CD4-positive, alpha-beta memory T cell (primary cell): ENCODE data around the gene KRT85. TPM values are rescaled to one million over a fixed set of nuclear protein-coding genes. Genes with fewer than 3 reads are reported as not detected.

ENCODE experiments used
- CTCF ChIA-PET: fragments of 350-600 bp; sonication (Branson Sonifier 250); formaldehyde crosslinking; loops from one replicate; lab custom pipeline; 2021; ENCODE audit warnings: inconsistent platforms; ENCODE audit not compliant: partially characterized antibody; lab: Charles Lee
- POLR2A ChIA-PET: fragments of 350-600 bp; sonication (Branson Sonifier 250); formaldehyde crosslinking; loops from one replicate; lab custom pipeline; 2021; ENCODE audit not compliant: partially characterized antibody; lab: Charles Lee
- DNase-seq, 5 donors: peaks; one replicate each; pipeline versions ENCODE4 v3.0.0 to v3.0.0-alpha.2; 2020 to 2022; ENCODE audit warnings: mixed read lengths in 1 of 5
- H3K27ac ChIP-seq: one replicate; pipeline ENCODE4 v1.7.0; 2013; ENCODE audit warnings: low read depth, low read length
- H3K27me3 ChIP-seq: 2 replicates; pipeline ENCODE4 v1.7.0; 2013; ENCODE audit warnings: mild to moderate bottlenecking, low read length, moderate library complexity; ENCODE audit not compliant: insufficient read depth
- H3K36me3 ChIP-seq: 2 replicates; pipeline ENCODE4 v1.7.0; 2013; ENCODE audit warnings: mild to moderate bottlenecking, low read length, moderate library complexity; ENCODE audit not compliant: insufficient read depth
- H3K4me1 ChIP-seq: 2 replicates; pipeline ENCODE4 v1.7.0; 2013; ENCODE audit warnings: mild to moderate bottlenecking, low read length, moderate library complexity; ENCODE audit not compliant: insufficient read depth
- H3K4me3 ChIP-seq, 2 donors: one replicate each; pipeline ENCODE4 v1.7.0; 2013; ENCODE audit warnings: low read length in 2 of 2, mild to moderate bottlenecking in 1 of 2
- H3K9me3 ChIP-seq, 2 donors: one replicate each; pipeline ENCODE4 v1.7.0; 2013; ENCODE audit warnings: low read length in 2 of 2, control low read depth in 1 of 2; ENCODE audit not compliant: control insufficient read depth in 1 of 2
- H3K27ac Mint-ChIP-seq, 7 donors: one replicate each; pipeline ENCODE4 v1.8.0; 2020 to 2021; ENCODE audit warnings: mixed read lengths in 7 of 7, mild to moderate bottlenecking in 6 of 7, inconsistent platforms in 3 of 7, moderate library complexity in 3 of 7
- H3K27me3 Mint-ChIP-seq, 2 donors: one replicate each; pipeline ENCODE4 v1.8.0; 2020 to 2021; ENCODE audit warnings: mixed read lengths in 2 of 2
- H3K36me3 Mint-ChIP-seq, 2 donors: one replicate each; pipeline ENCODE4 v1.8.0; 2020 to 2021; ENCODE audit warnings: mixed read lengths in 2 of 2, inconsistent platforms in 1 of 2, mild to moderate bottlenecking in 1 of 2
- H3K4me1 Mint-ChIP-seq, 4 donors: one replicate each; pipeline ENCODE4 v1.8.0; 2020 to 2021; ENCODE audit warnings: mixed read lengths in 4 of 4, mild to moderate bottlenecking in 1 of 4
- H3K4me3 Mint-ChIP-seq, 8 donors: one replicate each; pipeline ENCODE4 v1.8.0; 2020 to 2021; ENCODE audit warnings: mixed read lengths in 8 of 8, mild to moderate bottlenecking in 7 of 8, moderate library complexity in 6 of 8, inconsistent platforms in 3 of 8
- H3K9me3 Mint-ChIP-seq, 8 donors: one replicate each; pipeline ENCODE4 v1.8.0; 2020 to 2021; ENCODE audit warnings: mixed read lengths in 8 of 8, mild to moderate bottlenecking in 5 of 8, inconsistent platforms in 3 of 8, moderate library complexity in 1 of 8
- intact Hi-C: fragments of 100-400 bp; cut with micrococcal nuclease; formaldehyde crosslinking; loops from one replicate; pipeline ENCODE4 v1.15.1; 2023
- polyA plus RNA-seq, 2 donors: library from polyadenylated mRNA; unstranded; fragments of 300-500 nt; fragmentation: Illumina TruSeq; gene quantifications; one replicate each; pipeline ENCODE4 v1.2.3, GENCODE V29; 2021
- total RNA-seq, 2 experiments: library from RNA; stranded (reverse); gene quantifications; one replicate each; pipeline ENCODE4 v1.2.3, GENCODE V29; 2021

Gene KRT85
- total RNA-seq = not detected
- polyA plus RNA-seq = not detected

DNA sequence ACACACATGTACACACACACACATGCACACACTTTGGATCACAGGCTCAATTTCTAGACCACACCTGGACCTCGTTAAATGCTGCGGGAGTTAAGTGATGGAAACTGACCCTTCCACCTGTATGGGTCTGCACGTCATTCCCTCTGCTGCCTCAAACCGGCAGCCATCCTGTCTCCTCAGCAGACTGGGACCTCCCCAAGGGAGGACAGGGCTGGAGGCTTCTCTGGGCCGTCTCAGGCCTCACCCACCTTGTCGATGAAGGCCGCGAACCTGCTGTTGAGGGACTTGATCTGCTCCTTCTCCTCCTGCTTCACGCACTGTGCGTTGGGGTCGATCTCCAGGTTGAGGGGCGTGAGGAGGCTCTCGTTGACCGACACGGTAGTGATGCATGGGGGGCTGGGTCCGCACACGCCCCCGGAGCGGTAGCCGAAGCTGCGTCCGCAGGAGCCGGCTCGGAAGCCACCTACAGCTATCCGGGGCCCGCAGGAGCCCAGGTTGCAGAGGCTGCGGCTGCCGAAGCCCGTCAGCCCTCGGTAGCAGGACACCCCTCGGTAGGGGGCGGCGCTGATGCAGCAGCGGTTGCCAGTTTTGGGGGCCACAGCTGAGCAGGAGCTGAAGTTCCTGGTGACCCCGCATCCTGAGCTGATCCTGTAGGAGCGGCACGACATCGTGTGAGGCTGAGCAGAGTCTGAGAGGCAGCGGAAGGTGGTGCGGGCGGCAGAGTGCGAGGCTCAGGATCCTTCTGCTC, at the start of gene KRT85:
TSS of gene KRT85 (minus strand) at position 744 of the 748 bp plus-strand sequence. CDS start at position 668, 76 bp downstream.
- H3K27ac Mint-ChIP-seq = no peak within 1 kb of the TSS
- H3K4me3 ChIP-seq = no peak within 1 kb of the TSS
- POLR2A ChIA-PET = no interaction called here
- intact Hi-C loops = no loop called here
- no peaks in the 10 kb centered on the region for H3K4me1 ChIP-seq
- CTCF ChIA-PET = interaction anchor here (1.7 kb wide), 2 partner anchors 39 to 515 kb away, joined by 3 to 5 read pairs; no protein-coding TSS in a partner anchor
- H3K9me3 Mint-ChIP-seq = no peaks in the 10 kb centered on the region
- no peaks in the 10 kb centered on the region for H3K4me1 Mint-ChIP-seq
- no peaks in the 10 kb centered on the region for H3K36me3 Mint-ChIP-seq
- H3K27me3 Mint-ChIP-seq = peaks cover 7 to 21% of the 10 kb centered on the region in 2 donors
- H3K27me3 ChIP-seq = no peaks in the 10 kb centered on the region
- H3K9me3 ChIP-seq = no peaks in the 10 kb centered on the region
- H3K4me3 Mint-ChIP-seq = no peak within 1 kb of the TSS
- no peaks in the 10 kb centered on the region for H3K36me3 ChIP-seq
- no peak within 1 kb of the TSS for H3K27ac ChIP-seq
- DNase-seq = no peak

DNA sequence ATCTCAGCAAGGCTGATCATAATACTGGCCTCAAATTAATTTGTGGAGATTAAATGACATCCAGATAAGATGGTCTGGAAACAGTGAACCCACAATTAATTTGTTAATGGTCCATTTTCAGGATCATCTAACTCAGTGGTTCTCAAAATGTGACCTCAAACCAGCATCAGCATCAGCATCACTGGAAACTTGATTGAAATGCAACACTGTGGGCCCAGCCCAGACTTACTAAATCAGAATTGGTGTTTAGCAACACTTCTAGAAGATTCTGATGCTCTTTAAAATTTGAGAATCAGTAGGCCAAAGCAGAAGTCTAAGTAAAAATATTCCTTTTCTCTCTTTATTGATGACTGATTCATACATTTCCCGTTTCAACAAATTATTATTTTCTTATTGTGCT, 49.5 kb upstream of the KRT85 start:
- no peak for DNase-seq
- intact Hi-C loops = no loop called here
- peaks cover 0 to 2% (median 0%) of the 10 kb centered on the region in 8 donors for H3K9me3 Mint-ChIP-seq
- H3K27ac ChIP-seq = no peak overlapping the region
- H3K36me3 Mint-ChIP-seq = no peaks in the 10 kb centered on the region
- no peak overlapping the region for H3K4me3 Mint-ChIP-seq
- POLR2A ChIA-PET = no interaction called here
- H3K36me3 ChIP-seq = no peaks in the 10 kb centered on the region
- H3K4me1 ChIP-seq = no peaks in the 10 kb centered on the region
- no peak overlapping the region for H3K27ac Mint-ChIP-seq
- peaks cover 5 to 36% of the 10 kb centered on the region in 2 donors for H3K27me3 Mint-ChIP-seq
- H3K27me3 ChIP-seq = no peaks in the 10 kb centered on the region
- CTCF ChIA-PET = no interaction called here
- H3K9me3 ChIP-seq = no peaks in the 10 kb centered on the region
- H3K4me1 Mint-ChIP-seq = peaks cover 0 to 1% (median 0%) of the 10 kb centered on the region in 4 donors
- H3K4me3 ChIP-seq = no peak overlapping the region

DNA sequence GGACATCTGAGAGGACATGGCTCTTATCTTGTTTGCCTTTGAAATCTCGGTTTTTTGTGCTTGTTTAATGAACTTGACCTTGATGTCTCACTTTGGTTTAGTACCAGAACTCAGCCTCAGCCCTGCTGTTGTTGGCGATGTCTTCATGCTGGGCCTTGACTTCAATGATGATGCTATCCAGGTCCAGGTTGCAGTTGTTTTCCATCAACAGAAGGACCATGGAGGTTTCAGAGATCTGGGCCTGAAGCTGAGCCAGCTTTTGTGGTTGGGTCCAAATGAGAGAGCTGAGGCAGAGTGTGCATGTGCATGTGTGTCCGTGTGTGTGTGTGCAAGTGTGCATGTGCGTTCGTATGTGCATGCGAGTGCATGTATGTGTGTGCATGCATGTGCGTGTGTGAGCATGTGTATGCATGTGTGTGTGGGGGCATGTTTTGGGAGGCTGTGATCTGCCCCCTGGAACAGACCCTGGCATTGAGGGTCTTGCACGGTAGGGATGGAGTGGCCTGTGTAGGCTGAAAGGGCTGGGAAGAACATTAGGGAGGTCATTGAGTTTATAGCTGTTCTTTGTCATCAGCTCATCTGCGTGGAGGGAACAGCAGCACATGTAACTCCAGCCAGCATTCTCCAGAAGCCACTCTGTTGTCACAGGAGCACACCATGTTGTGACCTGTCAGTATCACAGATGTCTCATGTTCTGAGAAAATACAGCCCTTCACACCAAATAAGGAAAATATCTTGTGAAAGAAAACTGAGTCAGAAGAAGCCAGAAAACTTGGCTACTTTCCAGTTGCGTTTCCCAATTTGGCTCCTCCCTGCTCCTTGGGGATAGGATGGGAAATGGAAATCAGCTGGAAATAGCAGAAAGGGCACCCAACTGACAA, 48.8 kb upstream of the KRT85 start:
- intact Hi-C loops = no loop called here
- Mint-ChIP-seq H3K27ac (no peak overlapping the region), H3K36me3 (no peaks in the 10 kb centered on the region), H3K27me3 (peaks cover 2 to 30% of the 10 kb centered on the region in 2 donors), H3K9me3 (peaks cover 0 to 2% (median 0%) of the 10 kb centered on the region in 8 donors), H3K4me3 (no peak overlapping the region), H3K4me1 (peaks cover 0 to 1% (median 0%) of the 10 kb centered on the region in 4 donors)
- H3K36me3 ChIP-seq = no peaks in the 10 kb centered on the region
- H3K9me3 ChIP-seq = no peaks in the 10 kb centered on the region
- no peaks in the 10 kb centered on the region for H3K4me1 ChIP-seq
- ChIA-PET POLR2A (no interaction called here), CTCF (no interaction called here)
- H3K4me3 ChIP-seq = no peak overlapping the region
- DNase-seq = no peak
- H3K27ac ChIP-seq = no peak overlapping the region
- no peaks in the 10 kb centered on the region for H3K27me3 ChIP-seq

DNA sequence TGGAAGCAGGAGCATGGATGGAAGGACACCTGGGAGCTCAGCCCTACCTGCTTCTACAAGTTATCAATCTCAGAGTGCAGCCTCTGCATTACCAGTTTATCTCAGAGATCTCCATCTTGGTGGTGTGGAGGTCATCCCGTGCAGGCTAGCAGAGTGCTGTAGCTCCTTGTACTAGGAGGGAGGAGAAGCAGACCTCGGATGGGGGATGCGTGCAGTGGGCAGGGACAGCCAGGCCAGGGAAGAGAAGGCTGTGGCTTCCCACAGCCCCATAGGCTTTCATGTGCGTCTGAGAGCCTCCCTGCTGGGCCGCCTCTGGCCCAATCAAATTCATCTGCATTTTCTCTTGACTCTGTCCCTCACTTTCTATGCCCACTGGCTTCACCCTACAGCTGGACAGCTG, 47.7 kb upstream of the KRT85 start:
- Histone ChIP-seq H3K4me1 (no peaks in the 10 kb centered on the region), H3K4me3 (no peak overlapping the region), H3K9me3 (no peaks in the 10 kb centered on the region), H3K27ac (no peak overlapping the region), H3K36me3 (no peaks in the 10 kb centered on the region), H3K27me3 (no peaks in the 10 kb centered on the region)
- Mint-ChIP-seq H3K36me3 (no peaks in the 10 kb centered on the region), H3K27ac (no peak overlapping the region), H3K4me3 (no peak overlapping the region), H3K27me3 (peaks cover 2 to 28% of the 10 kb centered on the region in 2 donors), H3K4me1 (no peaks in the 10 kb centered on the region), H3K9me3 (peaks cover 0 to 2% (median 0%) of the 10 kb centered on the region in 8 donors)
- ChIA-PET CTCF (no interaction called here), POLR2A (no interaction called here)
- intact Hi-C loops = no loop called here
- no peak for DNase-seq

DNA sequence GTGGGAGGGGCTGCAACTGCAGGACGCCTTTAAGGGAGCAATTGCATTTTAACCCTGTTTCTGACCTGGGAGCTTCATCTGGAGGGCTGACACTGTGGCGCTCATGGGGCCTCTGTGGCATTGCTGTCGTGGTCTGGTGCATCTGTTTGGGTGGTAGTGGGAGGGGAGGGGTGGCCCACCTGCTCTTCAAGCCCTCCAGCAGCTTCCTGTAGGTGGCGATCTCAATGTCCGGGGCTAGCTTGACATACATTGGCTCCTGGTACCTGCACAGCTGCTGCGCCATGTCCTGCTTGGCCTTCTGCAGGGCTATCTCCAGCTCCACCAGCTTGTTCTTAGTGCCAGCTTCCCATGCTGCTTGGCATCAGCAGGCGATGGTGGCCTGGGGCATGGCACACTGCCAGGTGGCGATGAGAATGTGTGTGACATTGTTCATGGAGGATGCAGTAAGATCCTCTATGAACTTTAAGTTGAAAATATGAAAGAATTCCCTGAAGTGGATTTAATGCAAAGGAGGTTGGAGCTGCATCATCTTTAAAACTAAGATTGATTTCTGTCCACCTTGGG, 46.6 kb upstream of the KRT85 start:
- CTCF ChIA-PET = interaction anchor here (0.6 kb wide), 1 partner anchor 469 kb away, joined by 3 read pairs; no protein-coding TSS in a partner anchor
- no peak for DNase-seq

DNA sequence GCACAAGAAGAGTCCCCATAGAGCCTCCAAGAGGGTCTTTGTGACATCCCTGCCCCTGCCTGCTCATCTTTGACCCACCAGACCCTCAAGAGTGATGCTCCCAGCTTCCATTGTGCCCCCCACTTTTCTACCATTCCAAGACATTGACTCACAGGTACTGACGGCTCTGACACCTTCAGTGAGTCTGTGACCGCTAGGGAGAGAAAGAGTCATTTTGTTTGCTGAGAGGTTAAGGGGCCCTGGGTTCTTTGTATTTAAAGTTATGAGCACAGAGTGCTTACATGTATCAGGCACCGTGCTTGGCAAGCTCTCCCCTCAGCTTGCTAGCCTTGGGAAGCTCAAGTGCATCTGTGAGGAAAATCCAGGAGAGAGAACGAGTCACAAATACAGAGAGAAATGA, 45.9 kb upstream of the KRT85 start:
- Histone ChIP-seq H3K4me3 (no peak overlapping the region), H3K27me3 (no peaks in the 10 kb centered on the region), H3K4me1 (no peaks in the 10 kb centered on the region), H3K9me3 (no peaks in the 10 kb centered on the region), H3K27ac (no peak overlapping the region), H3K36me3 (no peaks in the 10 kb centered on the region)
- intact Hi-C loops = no loop called here
- CTCF ChIA-PET = interaction anchor here (0.6 kb wide), 1 partner anchor 293 kb away, joined by 3 read pairs; no protein-coding TSS in a partner anchor
- Mint-ChIP-seq H3K27ac (no peak overlapping the region), H3K9me3 (peaks cover 0 to 2% (median 0%) of the 10 kb centered on the region in 8 donors), H3K36me3 (no peaks in the 10 kb centered on the region), H3K4me3 (no peak overlapping the region), H3K4me1 (no peaks in the 10 kb centered on the region), H3K27me3 (peaks cover 5 to 30% of the 10 kb centered on the region in 2 donors)
- no peak for DNase-seq
- POLR2A ChIA-PET = no interaction called here

More for the DNA sequence above, 46.6 kb upstream of the KRT85 start:
- Mint-ChIP-seq H3K9me3 (peaks cover 0 to 2% (median 0%) of the 10 kb centered on the region in 8 donors), H3K36me3 (no peaks in the 10 kb centered on the region), H3K4me3 (no peak overlapping the region), H3K27me3 (peaks cover 2 to 26% of the 10 kb centered on the region in 2 donors), H3K4me1 (no peaks in the 10 kb centered on the region), H3K27ac (no peak overlapping the region)
- Histone ChIP-seq H3K9me3 (no peaks in the 10 kb centered on the region), H3K4me3 (no peak overlapping the region), H3K27me3 (no peaks in the 10 kb centered on the region), H3K27ac (no peak overlapping the region), H3K4me1 (no peaks in the 10 kb centered on the region), H3K36me3 (no peaks in the 10 kb centered on the region)
- POLR2A ChIA-PET = no interaction called here
- intact Hi-C loops = no loop called here

DNA sequence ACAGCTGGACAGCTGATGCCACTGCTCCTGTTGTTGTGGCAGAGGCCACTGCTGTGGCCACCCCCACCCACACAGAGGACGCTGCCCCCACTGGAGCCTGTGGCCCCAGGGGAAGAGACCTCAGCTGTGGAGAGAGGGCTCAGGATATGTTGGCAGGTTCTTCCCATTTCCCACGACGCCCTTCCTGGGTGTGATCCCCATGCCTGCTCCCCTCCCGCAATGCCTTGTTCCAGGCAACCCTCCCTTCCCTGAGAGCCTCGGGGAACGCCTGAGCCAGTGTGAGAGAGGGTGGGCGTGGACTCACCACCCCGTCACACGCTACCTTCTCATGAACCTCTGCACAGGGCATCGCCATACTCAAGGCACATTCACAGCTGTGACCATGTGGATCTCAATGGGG, 44.5 kb upstream of the KRT85 start:
- no peaks in the 10 kb centered on the region for H3K4me1 Mint-ChIP-seq
- CTCF ChIA-PET = no interaction called here
- peaks cover 6 to 30% of the 10 kb centered on the region in 2 donors for H3K27me3 Mint-ChIP-seq
- Histone ChIP-seq H3K36me3 (no peaks in the 10 kb centered on the region), H3K4me3 (no peak overlapping the region), H3K4me1 (no peaks in the 10 kb centered on the region), H3K9me3 (no peaks in the 10 kb centered on the region), H3K27ac (no peak overlapping the region), H3K27me3 (no peaks in the 10 kb centered on the region)
- POLR2A ChIA-PET = no interaction called here
- no peak overlapping the region for H3K4me3 Mint-ChIP-seq
- intact Hi-C loops = no loop called here
- no peaks in the 10 kb centered on the region for H3K36me3 Mint-ChIP-seq
- no peak overlapping the region for H3K27ac Mint-ChIP-seq
- peaks cover 0 to 2% (median 0%) of the 10 kb centered on the region in 8 donors for H3K9me3 Mint-ChIP-seq
- DNase-seq = no peak
